ENCODE results near the gene RFX3.
"Not testable (repeated sequence)": the region's sequence is repeated elsewhere in the genome, so short reads cannot be mapped to it uniquely, and the experiment has no call there.

Gene RFX3

GRCh38 chr9:3342159-3342777, 183.5 kb downstream of the RFX3 start:
- peak; percentile 62 for DNase-seq

GRCh38 chr9:3337515-3338225, 188.1 kb downstream of the RFX3 start:
- peak; percentile 19 for DNase-seq

DNA sequence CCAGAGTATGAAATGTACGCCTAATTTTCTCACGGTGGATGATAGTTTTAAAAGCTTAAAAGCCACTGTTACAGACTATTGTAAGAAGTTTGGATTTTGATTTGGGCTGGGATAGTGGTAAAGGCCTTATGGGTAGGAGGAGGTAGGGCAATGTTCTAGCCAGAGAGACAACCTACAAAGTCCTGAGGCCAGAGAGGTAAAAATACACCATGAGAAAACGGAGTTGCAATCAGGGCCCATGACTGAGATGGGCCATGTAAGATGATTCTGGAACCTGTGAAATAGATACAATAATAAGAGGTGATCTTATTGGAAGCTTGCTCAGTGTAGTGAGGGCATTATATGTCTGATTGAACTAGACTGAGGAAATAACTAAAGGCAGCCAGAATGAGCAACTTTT, 188.8 kb downstream of the RFX3 start:
- DNase-seq, result no peak

- no peak for DNase-seq
Measured at GRCh38 chr9:3332802-3333201, 193.0 kb downstream of the RFX3 start.

DNA sequence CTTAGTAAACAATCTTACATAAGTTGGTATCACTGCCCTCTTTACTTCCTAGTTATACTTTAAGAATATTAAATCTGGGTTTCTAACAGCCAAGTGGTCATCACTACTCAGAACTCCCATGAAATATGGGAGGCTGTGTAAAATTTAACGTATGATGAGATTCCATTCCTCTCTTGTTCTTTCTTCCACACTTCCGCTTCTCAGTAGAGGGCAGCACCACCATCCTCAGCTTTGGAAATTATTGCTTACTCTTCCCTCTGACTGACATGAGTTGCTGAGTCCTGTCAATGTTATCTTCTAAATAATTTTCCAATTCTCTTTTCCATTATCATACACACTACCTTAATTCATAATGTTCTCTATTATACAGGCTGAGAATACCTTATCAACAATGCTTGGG, 194.0 kb downstream of the RFX3 start:
- peak; percentile 31 for DNase-seq

- DNase-seq, result no peak
Measured at GRCh38 chr9:3330792-3331420, 194.9 kb downstream of the RFX3 start.

DNA sequence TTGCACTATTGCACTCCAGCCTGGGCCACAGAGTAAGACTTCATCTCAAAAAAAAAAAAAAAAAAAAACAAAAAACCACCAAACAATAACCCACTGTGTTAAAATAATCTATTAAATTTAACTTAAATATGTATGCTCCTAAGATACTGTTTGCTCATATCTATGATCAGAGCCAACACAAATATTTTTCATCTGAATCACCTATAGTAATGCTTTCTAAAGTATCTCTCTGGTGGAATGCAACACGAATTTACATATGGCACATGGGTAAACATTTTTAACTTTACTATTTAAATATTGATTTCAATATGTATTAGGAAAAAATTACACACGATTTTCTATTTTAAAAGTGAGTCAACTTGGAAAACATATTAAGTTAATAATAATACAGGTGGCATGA, 196.4 kb downstream of the RFX3 start:
- no peak for DNase-seq

GRCh38 chr9:3323714-3324113, 202.1 kb downstream of the RFX3 start:
- DNase-seq, result no peak

- no peak for DNase-seq
Measured at GRCh38 chr9:3321186-3321585, 204.6 kb downstream of the RFX3 start.

DNA sequence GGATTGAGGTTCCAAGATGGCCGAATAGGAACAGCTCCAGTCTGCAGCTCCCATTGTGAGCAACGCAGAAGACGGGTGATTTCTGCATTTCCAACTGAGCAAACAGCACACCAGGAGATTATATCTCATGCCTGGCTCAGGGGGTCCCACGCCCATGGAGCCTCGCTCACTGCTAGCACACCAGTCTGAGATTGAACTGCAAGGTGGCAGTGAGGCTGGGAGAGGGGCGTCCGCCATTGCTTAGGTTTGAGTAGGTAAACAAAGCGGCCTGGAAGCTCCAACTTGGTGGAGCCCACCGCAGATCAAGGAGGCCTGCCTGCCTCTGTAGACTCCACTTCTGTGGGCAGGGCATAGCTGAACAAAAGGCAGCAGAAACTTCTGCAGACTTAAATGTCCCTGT, 213.2 kb downstream of the RFX3 start:
- DNase-seq, result not testable (repeated sequence)

DNA sequence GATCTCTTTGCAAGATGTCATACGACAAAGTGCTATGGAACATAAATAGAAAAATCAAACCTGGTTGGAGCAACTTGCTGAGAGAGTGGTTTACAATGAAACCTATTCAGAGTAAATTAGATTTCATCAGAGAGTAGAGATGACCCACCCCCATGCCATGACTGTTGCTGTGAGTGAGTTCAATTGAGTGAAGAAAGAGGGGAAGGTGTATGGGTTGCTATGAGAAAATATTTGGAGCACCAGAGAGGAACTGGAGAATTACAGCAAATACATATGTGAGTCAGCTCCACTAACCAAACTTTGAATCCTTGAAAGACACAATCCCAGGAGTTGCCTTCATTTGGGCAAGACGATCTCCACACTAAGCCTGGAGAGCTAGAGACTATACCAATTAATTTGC, 217.2 kb downstream of the RFX3 start:
- no peak for DNase-seq

- DNase-seq, result peak; percentile 29
Measured at GRCh38 chr9:3304388-3304787, 221.4 kb downstream of the RFX3 start.

GRCh38 chr9:3299872-3300271, 225.9 kb downstream of the RFX3 start:
- peak; percentile 88 for DNase-seq

- no peak for DNase-seq
Measured at GRCh38 chr9:3296536-3296935, 229.3 kb downstream of the RFX3 start.

DNA sequence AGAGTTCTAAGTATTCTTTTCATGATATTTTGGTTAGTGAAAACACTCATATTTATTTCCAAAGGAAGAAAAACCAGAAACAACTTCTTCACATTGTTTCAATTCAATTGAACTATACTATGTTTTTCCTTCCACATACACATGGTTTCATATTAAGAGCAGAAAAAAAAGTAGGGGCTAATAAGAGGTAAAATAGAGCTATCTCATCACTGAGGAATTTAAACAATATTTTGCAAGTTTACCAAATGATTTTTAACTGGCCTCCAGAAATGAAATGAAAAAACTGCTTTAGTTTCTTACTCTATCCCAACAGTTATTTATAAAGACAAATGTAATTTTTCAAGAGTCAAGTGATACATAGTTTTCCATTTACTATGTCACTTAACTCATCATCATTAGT, 233.5 kb downstream of the RFX3 start:
- no peak for DNase-seq

GRCh38 chr9:3290231-3290840, 235.5 kb downstream of the RFX3 start:
- DNase-seq, result no peak

GRCh38 chr9:3288686-3289085, 237.1 kb downstream of the RFX3 start:
- DNase-seq, result peak; percentile 72

DNA sequence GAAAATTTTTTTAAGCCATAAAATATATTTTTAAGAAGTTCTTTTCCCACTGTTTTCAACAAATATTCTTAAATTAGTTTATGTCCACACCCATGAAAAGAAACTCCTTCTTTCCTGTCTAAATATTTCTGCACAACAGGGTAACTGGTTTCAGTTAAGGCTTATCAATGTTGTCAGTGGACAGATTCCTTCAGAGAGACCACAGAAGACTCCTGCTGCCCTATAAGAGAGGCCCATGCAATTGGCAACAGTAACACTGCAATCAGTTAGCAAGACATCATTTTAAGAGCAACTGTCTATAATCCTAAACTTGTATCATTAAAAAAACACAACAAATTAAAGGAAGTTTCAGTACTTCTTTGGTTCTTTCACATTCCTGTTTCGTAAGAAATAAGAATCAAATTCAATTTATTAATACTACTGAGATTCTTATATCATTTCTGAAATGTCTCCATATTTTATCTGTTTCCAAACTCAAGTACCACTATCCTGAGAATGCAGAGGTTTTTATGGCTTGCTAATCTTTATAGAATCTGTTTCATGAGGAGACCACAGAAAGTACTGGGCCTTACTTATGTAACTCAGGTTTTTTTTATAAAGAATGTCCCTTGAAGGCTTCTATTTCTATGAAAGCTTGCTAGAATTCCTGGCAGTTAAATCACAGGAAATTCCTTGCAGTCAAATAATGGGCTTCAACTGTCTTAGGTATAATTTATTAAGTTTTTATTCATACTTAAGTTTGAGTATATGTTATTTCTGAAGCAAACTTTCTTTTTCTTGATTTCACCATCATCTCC, 240.2 kb downstream of the RFX3 start:
- no peak for DNase-seq

- DNase-seq, result no peak
Measured at GRCh38 chr9:3282365-3282764, 243.4 kb downstream of the RFX3 start.

- DNase-seq, result no peak
Measured at GRCh38 chr9:3281399-3281798, 244.4 kb downstream of the RFX3 start.

DNA sequence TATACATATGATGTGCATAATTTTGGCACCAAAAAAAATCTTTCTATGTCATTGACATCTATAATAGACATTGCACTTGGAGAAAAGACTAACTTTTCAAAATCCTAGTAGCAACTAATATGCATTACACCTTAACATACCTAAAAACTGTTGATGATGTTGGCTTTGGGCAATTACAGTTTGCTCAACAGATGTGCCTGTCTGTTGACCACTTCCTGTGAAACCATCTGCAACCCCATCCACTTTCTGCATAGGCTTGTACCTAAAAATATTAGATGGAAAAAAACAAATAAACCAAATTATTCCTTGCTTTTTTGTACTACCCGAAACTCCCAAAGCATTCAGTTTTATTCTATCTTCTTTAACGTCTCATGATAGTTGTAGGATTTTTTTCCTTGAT, 248.6 kb downstream of the RFX3 start:
- DNase-seq, result no peak

- DNase-seq, result no peak
Measured at GRCh38 chr9:3271581-3271980, 254.2 kb downstream of the RFX3 start.

DNA sequence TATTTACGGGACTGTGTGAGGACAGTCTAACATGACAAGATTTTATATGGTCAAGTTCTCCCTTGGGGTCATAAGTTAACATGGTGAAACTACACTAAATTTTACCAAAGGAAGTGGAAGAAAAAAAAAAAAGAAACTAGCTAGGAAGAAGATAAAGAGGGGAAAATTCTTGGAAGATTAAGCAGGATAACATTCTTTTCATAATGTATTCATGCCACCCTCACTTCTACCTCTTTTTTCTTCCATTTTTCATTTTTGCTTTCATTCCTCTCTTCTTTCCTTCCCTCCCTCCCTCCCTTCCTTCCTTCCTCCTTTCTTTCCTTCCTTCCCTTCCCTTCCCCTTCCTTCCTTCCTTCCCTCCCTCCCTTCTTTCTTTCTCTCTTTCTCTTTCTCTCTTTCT, 254.6 kb downstream of the RFX3 start:
- DNase-seq, result no peak
